Activated CD8-positive, alpha-beta T cell treated with anti-CD3 and anti-CD28 coated beads for 36 hours (primary cell): ENCODE results near the gene SLC2A4. TPM values are rescaled to one million over a fixed set of nuclear protein-coding genes. Genes with fewer than 3 reads are reported as not detected.
"Not testable (repeated sequence)": the region's sequence is repeated elsewhere in the genome, so short reads cannot be mapped to it uniquely, and the experiment has no call there.

Source experiments
- ATAC-seq: fragments of 200-7000 bp; cut with Tn5 transposase; one replicate; pipeline ENCODE4 v1.10.0; 2021; ENCODE audit warnings: mild to moderate bottlenecking, moderate library complexity
- CTCF ChIA-PET: fragments of 350-600 bp; sonication (Branson Sonifier 250); formaldehyde crosslinking; loops from one replicate; lab custom pipeline; 2021; ENCODE audit warnings: antibody characterized with exemption; lab: Charles Lee
- POLR2A ChIA-PET: fragments of 350-600 bp; sonication (Branson Sonifier 250); formaldehyde crosslinking; loops from one replicate; lab custom pipeline; 2021; ENCODE audit warnings: antibody characterized with exemption; lab: Charles Lee
- DNase-seq: peaks from one replicate; pipeline ENCODE4 v3.0.0-alpha.2; 2020
- H3K27ac Mint-ChIP-seq: one replicate; pipeline ENCODE4 v1.8.0; 2021; ENCODE audit warnings: mild to moderate bottlenecking, mixed read lengths
- H3K27me3 Mint-ChIP-seq: one replicate; pipeline ENCODE4 v1.8.0; 2021; ENCODE audit warnings: mixed read lengths
- H3K36me3 Mint-ChIP-seq: one replicate; pipeline ENCODE4 v1.8.0; 2021; ENCODE audit warnings: low read depth, mixed read lengths
- H3K4me1 Mint-ChIP-seq: one replicate; pipeline ENCODE4 v1.8.0; 2021; ENCODE audit warnings: low read depth, mixed read lengths
- H3K4me3 Mint-ChIP-seq: one replicate; pipeline ENCODE4 v1.8.0; 2021; ENCODE audit warnings: mild to moderate bottlenecking, moderate library complexity, mixed read lengths
- H3K9me3 Mint-ChIP-seq: one replicate; pipeline ENCODE4 v1.8.0; 2021; ENCODE audit warnings: mixed read lengths
- intact Hi-C: fragments of 100-400 bp; cut with micrococcal nuclease; formaldehyde crosslinking; loops from one replicate; pipeline ENCODE4 v1.10.0; 2022
- total RNA-seq, 2 experiments: library from RNA; stranded (reverse); gene quantifications; one replicate each; pipeline ENCODE4 v1.2.3, GENCODE V29; 2021
- TF ChIP-seq, protein P1 (sequence below): fragments of 200-600 bp; IDR thresholded peaks from one replicate; pipeline ENCODE4 v1.8.0; 2022; ENCODE audit warnings: antibody characterized with exemption, mild to moderate bottlenecking

The SLC2A4 gene
- total RNA-seq, 2 experiments from 2014 or later: 0.07 to 0.25 TPM

DNA sequence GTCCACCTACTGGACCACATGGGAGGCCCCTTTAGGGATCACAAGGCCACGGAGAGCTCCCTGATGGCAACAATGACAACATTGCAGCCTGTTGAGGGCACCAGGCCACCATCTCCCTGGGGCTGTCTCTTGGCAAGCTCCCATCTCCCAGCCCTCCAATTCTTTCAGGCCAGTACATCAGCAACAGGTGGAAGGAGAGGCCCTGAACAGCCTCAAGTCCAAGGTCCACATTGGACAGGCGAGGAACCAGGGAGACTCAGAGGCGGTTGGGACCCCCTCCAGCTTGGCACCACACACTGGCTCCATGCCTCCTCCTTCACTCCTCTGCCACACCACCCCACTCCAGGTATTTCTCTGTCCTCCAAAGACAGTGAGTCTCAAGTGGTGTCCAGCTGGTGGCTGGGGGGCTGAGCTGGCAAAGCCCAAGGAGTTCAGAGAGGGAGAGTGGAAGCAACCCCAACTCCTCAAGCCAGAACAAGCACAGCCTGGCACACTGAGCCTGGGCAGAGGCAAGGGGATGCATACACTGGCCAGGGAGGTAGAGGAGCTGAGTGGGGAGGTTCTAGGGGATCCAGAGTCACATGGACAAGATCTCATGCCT lies 53.5 kb downstream of the SLC2A4 start:
- TF ChIP-seq, protein P1, sequence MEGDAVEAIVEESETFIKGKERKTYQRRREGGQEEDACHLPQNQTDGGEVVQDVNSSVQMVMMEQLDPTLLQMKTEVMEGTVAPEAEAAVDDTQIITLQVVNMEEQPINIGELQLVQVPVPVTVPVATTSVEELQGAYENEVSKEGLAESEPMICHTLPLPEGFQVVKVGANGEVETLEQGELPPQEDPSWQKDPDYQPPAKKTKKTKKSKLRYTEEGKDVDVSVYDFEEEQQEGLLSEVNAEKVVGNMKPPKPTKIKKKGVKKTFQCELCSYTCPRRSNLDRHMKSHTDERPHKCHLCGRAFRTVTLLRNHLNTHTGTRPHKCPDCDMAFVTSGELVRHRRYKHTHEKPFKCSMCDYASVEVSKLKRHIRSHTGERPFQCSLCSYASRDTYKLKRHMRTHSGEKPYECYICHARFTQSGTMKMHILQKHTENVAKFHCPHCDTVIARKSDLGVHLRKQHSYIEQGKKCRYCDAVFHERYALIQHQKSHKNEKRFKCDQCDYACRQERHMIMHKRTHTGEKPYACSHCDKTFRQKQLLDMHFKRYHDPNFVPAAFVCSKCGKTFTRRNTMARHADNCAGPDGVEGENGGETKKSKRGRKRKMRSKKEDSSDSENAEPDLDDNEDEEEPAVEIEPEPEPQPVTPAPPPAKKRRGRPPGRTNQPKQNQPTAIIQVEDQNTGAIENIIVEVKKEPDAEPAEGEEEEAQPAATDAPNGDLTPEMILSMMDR: no peak

DNA sequence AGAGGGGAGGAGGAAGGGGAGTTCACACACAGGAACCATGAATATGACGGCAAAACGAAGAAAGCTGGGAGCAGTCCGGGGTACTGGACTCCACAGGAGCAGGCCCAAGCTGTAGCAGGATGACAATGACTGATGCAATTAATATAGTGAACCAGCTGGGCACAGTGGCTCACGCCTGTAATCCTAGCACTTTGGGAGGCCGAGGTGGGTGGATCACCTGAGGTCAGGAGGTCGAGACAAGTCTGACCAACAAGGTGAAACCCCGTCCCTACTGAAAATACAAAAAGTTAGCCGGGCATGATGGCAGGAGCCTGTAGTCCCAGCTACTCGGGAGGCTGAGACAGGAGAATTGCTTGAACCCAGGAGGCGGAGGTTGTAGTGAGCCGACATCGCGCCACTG lies 54.2 kb downstream of the SLC2A4 start:
- Mint-ChIP-seq H3K36me3 (peaks cover 27% of the 10 kb centered on the region), H3K4me3 (peak overlapping the region; percentile 89), H3K27ac (peak overlapping the region; percentile 93), H3K4me1 (peaks cover 47% of the 10 kb centered on the region)
- DNase-seq, intact Hi-C loops, H3K9me3 Mint-ChIP-seq, H3K27me3 Mint-ChIP-seq, ATAC-seq: not testable (repeated sequence)
- ChIA-PET CTCF (interaction anchor here (0.9 to 6.3 kb wide), 5 partner anchors 11 to 22 kb away, joined by 3 to 60 read pairs (median 21); partner anchors contain the start of gene TMEM95), POLR2A (interaction anchor here (0.9 to 7.8 kb wide), 14 partner anchors 8 to 351 kb away, joined by 3 to 87 read pairs (median 4); partner anchors contain the start of genes ACADVL, DLG4, GPS2 and KCTD11)

More for the DNA sequence above, 53.5 kb downstream of the SLC2A4 start:
- peak overlapping the region; percentile 89 for H3K4me3 Mint-ChIP-seq
- POLR2A ChIA-PET: interaction anchor here (0.6 to 7.8 kb wide), 11 partner anchors 9 to 352 kb away, joined by 3 to 87 read pairs (median 3); partner anchors contain the start of genes ACADVL, DLG4, GPS2 and KCTD11
- H3K36me3 Mint-ChIP-seq: peaks cover 25% of the 10 kb centered on the region
- intact Hi-C loops: no loop called here
- H3K27ac Mint-ChIP-seq: peak overlapping the region; percentile 93
- CTCF ChIA-PET: interaction anchor here (1.2 to 6.3 kb wide), 5 partner anchors 11 to 39 kb away, joined by 3 to 60 read pairs (median 21); no protein-coding TSS in a partner anchor
- no peak for ATAC-seq
- DNase-seq: no peak
- H3K4me1 Mint-ChIP-seq: peaks cover 49% of the 10 kb centered on the region
- H3K27me3 Mint-ChIP-seq: no peaks in the 10 kb centered on the region
- H3K9me3 Mint-ChIP-seq: no peaks in the 10 kb centered on the region

DNA sequence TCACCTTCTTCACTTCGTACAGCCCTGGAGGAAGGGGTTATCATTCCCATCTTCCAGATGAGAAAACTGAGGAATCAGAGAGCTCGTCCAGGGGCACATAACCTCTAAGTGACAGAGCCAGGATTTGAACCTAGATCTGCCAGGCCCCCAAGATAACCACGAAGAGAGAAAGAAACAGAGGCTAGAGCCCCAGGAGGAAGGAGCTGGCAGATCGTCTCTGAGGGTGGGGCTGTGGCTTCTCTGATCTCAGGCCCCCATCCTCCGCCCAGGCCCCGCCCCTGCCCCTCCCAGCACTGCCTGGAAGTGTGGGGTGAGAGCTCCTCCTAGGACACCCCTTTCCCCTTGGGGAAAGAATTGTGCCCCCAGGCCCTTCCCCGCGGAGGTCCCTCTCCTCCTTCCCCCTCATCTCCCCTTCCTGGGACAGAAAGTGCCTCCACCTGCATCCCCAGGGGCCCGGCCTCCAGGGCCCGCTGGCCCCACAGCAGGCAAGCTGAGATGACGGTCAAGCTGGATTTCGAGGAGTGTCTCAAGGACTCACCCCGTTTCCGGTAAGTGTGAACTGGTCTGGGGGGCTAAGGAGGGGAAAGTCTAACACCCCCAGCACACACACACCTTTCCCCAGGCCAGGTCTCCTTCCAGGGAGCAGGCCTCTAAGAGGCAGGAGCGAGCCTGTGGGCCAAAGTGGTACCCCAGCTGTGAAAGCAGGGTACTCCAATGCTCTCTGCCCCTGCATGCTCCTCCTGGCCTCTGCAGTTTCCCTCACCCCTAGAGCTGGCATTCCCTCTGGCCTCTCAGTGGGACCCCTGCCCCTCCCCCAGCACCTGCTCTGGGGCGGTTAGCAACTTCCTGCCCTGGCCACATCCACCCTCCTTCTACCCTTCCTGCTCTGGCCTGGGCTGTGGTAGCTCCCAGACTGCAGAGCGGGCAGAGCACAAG lies 55.0 kb downstream of the SLC2A4 start, which contains the start of gene ACAP1:
ACAP1 (plus strand) TSS at position 290 of the 936 bp plus-strand sequence; CDS start at position 496, 206 bp downstream.
- intact Hi-C loops: no loop called here
- peaks cover 29% of the 10 kb centered on the region for H3K36me3 Mint-ChIP-seq
- H3K4me3 Mint-ChIP-seq: peak within 1 kb of the TSS; percentile 89
- DNase-seq: peak; percentile 93
- H3K9me3 Mint-ChIP-seq: no peaks in the 10 kb centered on the region
- TF ChIP-seq, protein P1: no peak
- no peaks in the 10 kb centered on the region for H3K27me3 Mint-ChIP-seq
- H3K27ac Mint-ChIP-seq: peak within 1 kb of the TSS; percentile 93
- ChIA-PET POLR2A (interaction anchor here (0.6 to 7.8 kb wide), 16 partner anchors 7 to 350 kb away, joined by 3 to 87 read pairs (median 3); partner anchors contain the start of genes ACADVL, DLG4, DVL2 and GPS2), CTCF (interaction anchor here (0.9 to 6.3 kb wide), 13 partner anchors 8 to 351 kb away, joined by 3 to 60 read pairs (median 6); partner anchors contain the start of genes GPS2, SLC2A4, SOX15 and TMEM95)
- H3K4me1 Mint-ChIP-seq: peaks cover 47% of the 10 kb centered on the region
- peak; percentile 94 for ATAC-seq

DNA sequence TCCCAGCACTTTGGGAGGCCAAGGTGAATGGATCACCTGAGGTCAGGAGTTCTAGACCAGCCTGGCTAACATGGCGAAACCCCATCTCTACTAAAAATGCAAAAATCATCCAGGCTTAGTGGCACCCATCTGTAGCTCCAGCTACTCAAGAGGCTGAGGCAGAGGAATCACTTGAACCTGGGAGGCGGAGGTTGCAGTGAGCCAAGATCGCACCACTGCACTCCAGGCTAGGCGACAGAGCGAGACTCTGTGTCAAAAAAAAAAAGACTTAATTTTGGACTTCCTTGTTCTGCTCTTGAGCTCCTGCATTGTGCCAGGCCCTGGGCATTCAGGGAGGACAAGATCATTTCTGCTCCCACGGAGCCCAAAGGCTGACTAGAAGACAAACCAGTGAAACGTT lies 56.1 kb downstream of the SLC2A4 start:
- peak overlapping the region; percentile 89 for H3K4me3 Mint-ChIP-seq
- H3K9me3 Mint-ChIP-seq: not testable (repeated sequence)
- peaks cover 31% of the 10 kb centered on the region for H3K36me3 Mint-ChIP-seq

More for the DNA sequence above, 56.1 kb downstream of the SLC2A4 start:
- POLR2A ChIA-PET: interaction anchor here (0.6 to 7.8 kb wide), 8 partner anchors 11 to 119 kb away, joined by 3 to 87 read pairs (median 3); partner anchors contain the start of genes DVL2, GPS2 and KCTD11
- CTCF ChIA-PET: interaction anchor here (1.0 to 6.3 kb wide), 10 partner anchors 9 to 350 kb away, joined by 3 to 60 read pairs (median 6); partner anchors contain the start of genes GPS2, SLC2A4 and TP53
- H3K27ac Mint-ChIP-seq: peak overlapping the region; percentile 93
- DNase-seq, intact Hi-C loops, H3K27me3 Mint-ChIP-seq, ATAC-seq: not testable (repeated sequence)
- H3K4me1 Mint-ChIP-seq: peaks cover 40% of the 10 kb centered on the region

Other genes starting within 250 kb of the SLC2A4 start
- gene SLC16A13, start 245.7 kb upstream of the SLC2A4 start, total RNA-seq: 1 to 10 TPM; 4.8 to 5.9 TPM
- gene SLC16A11, start 237.6 kb upstream of the SLC2A4 start, total RNA-seq: 1 to 10 TPM; 3.1 to 3.4 TPM
- not detected for gene CLEC10A, start 201.5 kb upstream of the SLC2A4 start, total RNA-seq
- gene ASGR2, start 166.9 kb upstream of the SLC2A4 start, total RNA-seq: not detected
- 1 to 10 TPM; 2.6 to 3.9 TPM for gene ASGR1, start 102.3 kb upstream of the SLC2A4 start, total RNA-seq
- 1 to 10 TPM; 9.5 to 9.7 TPM for gene DLG4, start 61.9 kb upstream of the SLC2A4 start, total RNA-seq
- gene ACADVL, start 61.8 kb upstream of the SLC2A4 start, total RNA-seq: 100 to 1,000 TPM; 288 to 291 TPM
- gene DVL2, start 47.2 kb upstream of the SLC2A4 start, total RNA-seq: 10 to 100 TPM; 50.0 to 53.6 TPM
- gene PHF23, start 42.3 kb upstream of the SLC2A4 start, total RNA-seq: 10 to 100 TPM; 17.8 to 24.4 TPM
- gene GABARAP, start 39.3 kb upstream of the SLC2A4 start, total RNA-seq: 100 to 1,000 TPM; 104 to 118 TPM
- 100 to 1,000 TPM; 159 to 160 TPM for gene CTDNEP1, start 30.0 kb upstream of the SLC2A4 start, total RNA-seq
- 10 to 100 TPM; 80.2 to 85.4 TPM for gene ELP5, start 29.5 kb upstream of the SLC2A4 start, total RNA-seq
- gene CLDN7, start 19.2 kb upstream of the SLC2A4 start, total RNA-seq: 1 to 10 TPM; 1.5 to 1.7 TPM
- gene YBX2, start 12.9 kb downstream of the SLC2A4 start, total RNA-seq: under 1 TPM; 0.56 to 0.83 TPM
- gene EIF5A, start 25.9 kb downstream of the SLC2A4 start, total RNA-seq: 1,000 to 10,000 TPM; 1,064 TPM
- gene GPS2, start 33.6 kb downstream of the SLC2A4 start, total RNA-seq: 10 to 100 TPM; 31.8 to 36.8 TPM
- gene NEURL4, start 47.6 kb downstream of the SLC2A4 start, total RNA-seq: 10 to 100 TPM; 36.2 to 40.4 TPM
- gene ACAP1, start 54.8 kb downstream of the SLC2A4 start, total RNA-seq: 100 to 1,000 TPM; 309 to 342 TPM
- 10 to 100 TPM; 11.0 to 11.2 TPM for gene KCTD11, start 70.4 kb downstream of the SLC2A4 start, total RNA-seq
- not detected for gene TMEM95, start 73.4 kb downstream of the SLC2A4 start, total RNA-seq
- 1 to 10 TPM; 6.8 to 6.9 TPM for gene TNK1, start 99.4 kb downstream of the SLC2A4 start, total RNA-seq
- 10 to 100 TPM; 62.6 to 71.1 TPM for gene PLSCR3, start 112.8 kb downstream of the SLC2A4 start, total RNA-seq
- 10 to 100 TPM; 55.8 to 60.6 TPM for gene TMEM256, start 122.4 kb downstream of the SLC2A4 start, total RNA-seq
- gene NLGN2, start 126.1 kb downstream of the SLC2A4 start, total RNA-seq: 10 to 100 TPM in 1 of 2 experiments, 1 to 10 TPM in 1; 9.4 to 10.9 TPM
- under 1 TPM in 1 of 2 experiments, not detected in 1; 0.36 TPM for gene SPEM1, start 138.6 kb downstream of the SLC2A4 start, total RNA-seq
- gene SPEM2, start 143.9 kb downstream of the SLC2A4 start, total RNA-seq: not detected
- gene SPEM3, start 147.1 kb downstream of the SLC2A4 start, total RNA-seq: not detected
- gene TMEM102, start 153.7 kb downstream of the SLC2A4 start, total RNA-seq: 10 to 100 TPM; 12.5 to 14.2 TPM
- gene FGF11, start 157.8 kb downstream of the SLC2A4 start, total RNA-seq: 10 to 100 TPM; 16.5 to 16.6 TPM
- gene CHRNB1, start 163.3 kb downstream of the SLC2A4 start, total RNA-seq: 10 to 100 TPM; 11.5 to 11.7 TPM
- gene ZBTB4, start 197.9 kb downstream of the SLC2A4 start, total RNA-seq: 10 to 100 TPM; 24.3 to 24.6 TPM
- gene SLC35G6, start 199.7 kb downstream of the SLC2A4 start, total RNA-seq: not detected
- 100 to 1,000 TPM; 219 to 223 TPM for gene POLR2A, start 202.6 kb downstream of the SLC2A4 start, total RNA-seq